ENCODE measurements around the gene LARP4.
A peak's percentile ranks its signal among the peaks of the same experiment; 100 is the strongest.
"Not testable (repeated sequence)": the region's sequence is repeated elsewhere in the genome, so short reads cannot be mapped to it uniquely, and the experiment has no call there.

The LARP4 gene

GRCh38 chr12:50401500-50402081 lies 906 bp downstream of the LARP4 start:
- peak; percentile 21 for DNase-seq

GRCh38 chr12:50402264-50403000 lies 1.7 kb downstream of the LARP4 start:
- no peak for DNase-seq

GRCh38 chr12:50403001-50403440 lies 2.3 kb downstream of the LARP4 start:
- no peak for DNase-seq

GRCh38 chr12:50404307-50404706 lies 3.6 kb downstream of the LARP4 start:
- DNase-seq = no peak

GRCh38 chr12:50411051-50411660 lies 10.5 kb downstream of the LARP4 start:
- no peak for DNase-seq

- DNase-seq = no peak
Measured at GRCh38 chr12:50415899-50416479, 15.3 kb downstream of the LARP4 start.

GRCh38 chr12:50419112-50419909 lies 18.6 kb downstream of the LARP4 start:
- DNase-seq = no peak

- DNase-seq = not testable (repeated sequence)
Measured at GRCh38 chr12:50422855-50423254, 22.2 kb downstream of the LARP4 start.

- DNase-seq = not testable (repeated sequence)
Measured at GRCh38 chr12:50423342-50423741, 22.7 kb downstream of the LARP4 start.

GRCh38 chr12:50425589-50426258 lies 25.0 kb downstream of the LARP4 start:
- no peak for DNase-seq

GRCh38 chr12:50431656-50432055 lies 31.0 kb downstream of the LARP4 start:
- DNase-seq = not testable (repeated sequence)

GRCh38 chr12:50440288-50440687 lies 39.6 kb downstream of the LARP4 start:
- no peak for DNase-seq

- no peak for DNase-seq
Measured at GRCh38 chr12:50441763-50442162, 41.1 kb downstream of the LARP4 start.

GRCh38 chr12:50442178-50442908 lies 41.7 kb downstream of the LARP4 start:
- DNase-seq = no peak

- DNase-seq = not testable (repeated sequence)
Measured at GRCh38 chr12:50449671-50450070, 49.0 kb downstream of the LARP4 start.

- DNase-seq = no peak
Measured at GRCh38 chr12:50452795-50453194, 52.1 kb downstream of the LARP4 start.

GRCh38 chr12:50453872-50454271 lies 53.2 kb downstream of the LARP4 start:
- peak; percentile 38 for DNase-seq

- peak; percentile 21 for DNase-seq
Measured at GRCh38 chr12:50458606-50459005, 57.9 kb downstream of the LARP4 start.

GRCh38 chr12:50467439-50467838 lies 66.8 kb downstream of the LARP4 start:
- no peak for DNase-seq

GRCh38 chr12:50477241-50477832 lies 76.7 kb downstream of the LARP4 start:
- no peak for DNase-seq

GRCh38 chr12:50482571-50482970 lies 81.9 kb downstream of the LARP4 start:
- DNase-seq = no peak
